Esophagus (tissue), 2 donors: ENCODE measurements around the gene TRDN. TPM values are rescaled to one million over a fixed set of nuclear protein-coding genes. Genes with fewer than 3 reads are reported as not detected.
"Not testable (repeated sequence)": the region's sequence is repeated elsewhere in the genome, so short reads cannot be mapped to it uniquely, and the experiment has no call there.

ENCODE experiments used
- H3K27ac ChIP-seq, 2 donors: one replicate each; pipeline ENCODE4 v1.5.1; 2013; ENCODE audit warnings: low read depth in 2 of 2, mild to moderate bottlenecking in 2 of 2, inconsistent platforms in 1 of 2, low read length in 1 of 2, moderate library complexity in 1 of 2
- H3K27me3 ChIP-seq, 2 donors: one replicate each; pipeline ENCODE4 v1.6.1; 2013; ENCODE audit warnings: low read length in 2 of 2, control low read depth in 1 of 2, mild to moderate bottlenecking in 1 of 2; ENCODE audit not compliant: insufficient read depth in 2 of 2, control insufficient read depth in 1 of 2
- H3K36me3 ChIP-seq, 2 donors: one replicate each; pipeline ENCODE4 v1.6.1; 2013; ENCODE audit warnings: low read length in 1 of 2; ENCODE audit not compliant: control insufficient read depth in 2 of 2, insufficient read depth in 2 of 2
- H3K4me1 ChIP-seq, 2 donors: one replicate each; pipeline ENCODE4 v1.6.1; 2013; ENCODE audit warnings: low read length in 1 of 2; ENCODE audit not compliant: control insufficient read depth in 2 of 2, insufficient read depth in 2 of 2
- H3K4me3 ChIP-seq, 2 donors: one replicate each; pipeline ENCODE4 v1.5.1; 2013; ENCODE audit warnings: low read length in 2 of 2, mild to moderate bottlenecking in 2 of 2, low read depth in 1 of 2, moderate library complexity in 1 of 2
- H3K9me3 ChIP-seq, 2 donors: one replicate each; pipeline ENCODE4 v1.6.1; 2013; ENCODE audit warnings: mild to moderate bottlenecking in 2 of 2, low read depth in 1 of 2, low read length in 1 of 2, moderate library complexity in 1 of 2; ENCODE audit not compliant: control insufficient read depth in 2 of 2, insufficient read depth in 1 of 2
- WGBS, 2 donors: extraction: QIAGEN DNeasy Blood & Tissue Kit; methylation state at CpG; one replicate each; pipeline ENCODE4 v1.1.7; 2013; 5-methylcytosine and 5-hydroxymethylcytosine counted together
- polyA plus RNA-seq, 2 donors: library from polyadenylated mRNA; stranded (reverse); fragments of 200-250 nt; gene quantifications; one replicate each; pipeline ENCODE4 v1.2.3, GENCODE V29; 2013
- donor health status: healthy with polysubstance abuse.
- donor health status: Bipolar disorder and iron deficiency.

The TRDN gene
- polyA plus RNA-seq, 2 donors, result 0.01 TPM; not detected in 1

DNA sequence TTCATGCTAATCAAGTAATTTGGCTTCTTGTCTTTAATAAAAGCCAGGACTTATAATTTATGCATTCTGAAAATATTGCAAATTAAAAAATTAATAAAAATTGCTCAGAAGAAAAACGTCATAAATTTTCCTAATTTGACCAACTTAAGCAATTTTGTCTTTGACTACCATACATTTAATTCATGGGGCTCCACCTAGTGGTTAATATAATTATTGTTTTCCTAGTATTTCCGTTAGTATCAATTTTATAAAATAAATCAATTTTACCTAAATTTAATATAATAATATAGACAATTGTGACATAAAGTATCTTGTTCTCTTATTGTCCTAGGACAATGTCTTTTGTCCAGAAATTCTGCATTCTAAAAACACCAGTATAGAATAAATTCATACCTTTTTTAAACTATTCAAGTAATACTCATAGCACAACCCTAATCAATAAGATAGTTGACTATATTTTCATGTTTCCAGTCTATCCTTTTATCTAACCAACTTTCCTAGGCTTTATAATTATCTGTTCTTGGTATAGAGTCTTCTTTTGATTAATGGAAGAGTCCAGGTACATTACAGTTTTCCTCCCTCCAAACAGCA lies 319.9 kb downstream of the TRDN start:
- Histone ChIP-seq H3K4me3 (no peak overlapping the region), H3K9me3 (no peaks in the 10 kb centered on the region), H3K4me1 (no peaks in the 10 kb centered on the region), H3K27ac (no peak overlapping the region), H3K27me3 (no peaks in the 10 kb centered on the region), H3K36me3 (no peaks in the 10 kb centered on the region)
- WGBS, 2 donors, result 2 to 5% methylated on average over 2 of the region's 2 CpGs

DNA sequence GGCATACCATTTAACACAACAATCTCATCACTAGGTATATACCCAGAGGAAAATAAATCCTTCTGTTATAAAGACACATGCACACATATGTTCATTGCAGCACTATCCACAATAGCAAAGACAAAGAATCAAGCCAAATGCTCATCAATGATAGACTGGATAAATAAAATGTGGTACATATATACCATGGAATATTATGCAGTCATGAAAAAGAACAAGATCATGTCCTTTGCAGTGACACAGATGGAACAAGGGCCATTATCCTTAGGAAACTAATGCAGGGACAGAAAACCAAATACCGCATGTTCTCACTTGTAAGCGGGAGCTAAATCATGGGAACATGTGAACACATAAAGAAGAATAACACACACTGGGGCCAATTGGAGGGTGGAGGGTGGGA lies 322.3 kb downstream of the TRDN start:
- not testable (repeated sequence) for H3K9me3 ChIP-seq, H3K27me3 ChIP-seq, H3K4me1 ChIP-seq, H3K4me3 ChIP-seq, H3K36me3 ChIP-seq, H3K27ac ChIP-seq
- WGBS, 2 donors, result 97 to 100% methylated on average over 2 of the region's 2 CpGs

DNA sequence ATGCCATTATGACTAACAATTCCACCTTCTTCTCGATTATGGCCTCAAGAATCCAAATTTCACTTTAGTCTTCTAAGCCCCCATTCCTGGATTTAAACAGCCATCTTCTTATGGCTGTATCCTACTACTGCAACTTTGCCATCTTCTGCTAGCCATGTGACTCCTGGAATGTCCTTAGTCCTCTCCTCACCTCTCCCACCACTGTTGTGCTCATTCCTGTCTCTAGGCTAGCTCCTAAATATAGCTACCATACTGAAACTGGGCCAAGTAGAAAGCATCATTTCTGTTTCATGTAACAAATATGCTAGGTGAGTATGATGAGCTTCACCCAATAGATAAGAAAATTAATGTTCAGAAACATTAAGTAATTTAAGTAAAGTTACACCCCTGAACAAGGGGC lies 327.6 kb downstream of the TRDN start:
- no peaks in the 10 kb centered on the region for H3K36me3 ChIP-seq
- 67 to 78% methylated on average over 1 of the region's 1 CpG for WGBS, 2 donors

DNA sequence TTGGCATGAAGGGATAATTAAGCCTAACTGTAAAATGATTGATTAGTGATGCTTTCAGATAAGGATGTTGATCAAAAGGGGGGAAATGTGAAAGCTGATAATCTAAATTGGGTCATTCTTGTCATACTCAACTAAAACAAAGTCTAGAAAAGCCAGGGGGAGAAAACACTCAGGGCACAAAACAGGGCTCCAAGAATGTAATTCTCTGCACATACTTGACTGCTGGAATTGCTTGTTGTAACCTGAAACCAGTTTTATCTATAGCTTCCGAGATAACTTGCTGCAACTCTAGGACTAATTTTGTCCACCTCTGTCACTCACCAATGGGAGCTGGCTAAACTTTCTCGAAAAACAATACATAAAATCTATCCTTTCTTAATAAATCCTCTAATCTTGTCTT lies 330.4 kb downstream of the TRDN start:
- Histone ChIP-seq H3K4me1 (no peaks in the 10 kb centered on the region), H3K27me3 (no peaks in the 10 kb centered on the region), H3K27ac (no peak overlapping the region), H3K9me3 (no peaks in the 10 kb centered on the region), H3K36me3 (no peaks in the 10 kb centered on the region), H3K4me3 (no peak overlapping the region)
- 13 to 15% methylated on average over 2 of the region's 2 CpGs for WGBS, 2 donors

More for the DNA sequence above, 327.6 kb downstream of the TRDN start:
- H3K27me3 ChIP-seq, result no peaks in the 10 kb centered on the region
- H3K27ac ChIP-seq, result no peak overlapping the region
- no peaks in the 10 kb centered on the region for H3K9me3 ChIP-seq
- H3K4me3 ChIP-seq, result no peak overlapping the region
- no peaks in the 10 kb centered on the region for H3K4me1 ChIP-seq

DNA sequence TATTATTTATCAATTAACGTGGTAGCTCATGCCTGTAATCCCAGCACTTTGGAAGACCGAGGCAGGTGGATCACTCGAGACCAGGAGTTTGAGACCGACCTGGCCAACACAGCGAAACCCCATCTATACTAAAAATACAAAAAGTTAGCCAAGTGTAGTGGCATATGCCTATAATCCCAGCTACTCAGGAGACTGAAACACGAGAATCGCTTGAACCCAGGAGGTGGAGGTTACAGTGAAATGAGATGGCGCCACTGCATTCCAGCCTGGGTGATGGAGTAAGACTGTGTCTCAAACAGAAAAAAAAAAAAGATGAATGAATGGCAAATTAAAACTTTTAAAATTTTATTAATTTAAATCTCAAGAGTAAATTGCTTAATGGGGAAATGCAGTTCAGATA lies 341.1 kb downstream of the TRDN start:
- H3K36me3 ChIP-seq, result no peaks in the 10 kb centered on the region
- H3K27me3 ChIP-seq, result no peaks in the 10 kb centered on the region
- peaks cover 0 to 3% of the 10 kb centered on the region in 2 donors for H3K9me3 ChIP-seq
- H3K4me1 ChIP-seq, result no peaks in the 10 kb centered on the region
- H3K4me3 ChIP-seq, result no peak overlapping the region
- WGBS, 2 donors, result 91 to 95% methylated on average over 8 of the region's 8 CpGs
- H3K27ac ChIP-seq, result no peak overlapping the region

DNA sequence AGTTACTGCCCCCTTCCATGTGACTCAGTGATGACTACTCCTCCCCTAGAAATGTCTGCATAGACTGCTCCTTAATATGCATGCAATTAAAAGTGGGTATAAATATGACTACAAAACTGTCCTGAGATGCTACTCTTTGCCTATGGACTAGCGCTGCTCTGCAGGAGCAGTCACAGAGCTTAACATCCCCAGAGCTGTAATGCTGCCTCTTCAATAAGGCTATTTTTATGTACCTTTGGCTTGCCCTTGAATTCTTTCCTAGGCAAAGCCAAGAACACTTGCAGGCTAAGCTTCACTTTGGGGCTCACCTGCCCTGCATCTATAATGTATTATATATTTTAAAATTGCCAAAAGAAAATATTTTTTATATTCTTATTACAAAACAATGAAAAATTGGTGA lies 341.6 kb downstream of the TRDN start:
- no peak overlapping the region for H3K27ac ChIP-seq

DNA sequence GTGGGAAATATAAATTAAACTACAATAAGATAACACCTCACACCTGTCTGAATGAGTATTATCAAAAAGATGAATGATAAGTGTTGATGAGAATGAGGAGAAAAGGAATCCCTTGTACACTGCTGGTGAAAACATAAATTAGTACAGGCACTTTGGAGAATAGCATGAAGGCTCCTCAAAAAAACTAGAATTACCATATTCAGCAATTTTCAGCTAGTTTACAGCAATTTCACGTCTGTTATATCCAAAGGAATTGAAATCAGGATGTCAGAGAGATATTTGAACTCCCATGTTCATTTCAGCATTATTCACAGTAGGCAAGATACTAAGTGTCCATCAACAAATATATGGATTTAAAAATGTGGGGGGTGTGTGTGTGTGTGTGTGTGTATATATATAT lies 348.1 kb downstream of the TRDN start:
- H3K27me3 ChIP-seq, result no peaks in the 10 kb centered on the region
- H3K4me1 ChIP-seq, result no peaks in the 10 kb centered on the region
- H3K9me3 ChIP-seq, result no peaks in the 10 kb centered on the region
- no peak overlapping the region for H3K4me3 ChIP-seq
- H3K36me3 ChIP-seq, result no peaks in the 10 kb centered on the region
- WGBS, 2 donors, result 40 to 60% methylated on average over 1 of the region's 1 CpG
- no peak overlapping the region for H3K27ac ChIP-seq

More for the DNA sequence above, 341.6 kb downstream of the TRDN start:
- H3K36me3 ChIP-seq, result no peaks in the 10 kb centered on the region
- no peaks in the 10 kb centered on the region for H3K4me1 ChIP-seq
- WGBS, 2 donors, result 95 to 100% methylated on average over 1 of the region's 1 CpG
- no peaks in the 10 kb centered on the region for H3K27me3 ChIP-seq
- peaks cover 0 to 3% of the 10 kb centered on the region in 2 donors for H3K9me3 ChIP-seq
- H3K4me3 ChIP-seq, result no peak overlapping the region

DNA sequence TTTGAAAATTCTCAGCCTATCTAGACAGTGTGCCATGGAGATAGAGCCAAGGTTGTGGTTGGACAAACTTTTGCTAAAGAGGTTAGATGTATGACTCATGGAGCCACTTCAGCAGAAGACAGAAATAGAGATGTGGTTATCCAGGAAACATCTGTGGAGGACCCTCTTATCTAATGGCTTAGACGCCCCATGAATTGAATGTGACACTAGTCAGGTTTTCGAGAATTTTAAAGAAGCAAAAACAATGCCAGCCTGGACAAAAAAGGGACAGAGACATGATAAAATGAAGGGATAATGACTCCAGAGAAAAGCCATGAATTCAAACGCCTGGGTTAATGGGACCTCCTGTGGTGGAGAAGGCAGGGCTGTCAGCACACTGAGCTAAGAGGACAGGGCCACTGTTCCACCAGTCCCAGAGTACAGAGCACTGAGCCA lies 360.2 kb downstream of the TRDN start:
- Histone ChIP-seq H3K4me1 (no peaks in the 10 kb centered on the region), H3K27me3 (no peaks in the 10 kb centered on the region), H3K36me3 (no peaks in the 10 kb centered on the region), H3K27ac (no peak overlapping the region), H3K4me3 (no peak overlapping the region), H3K9me3 (no peaks in the 10 kb centered on the region)
- WGBS, 2 donors, result 40 to 49% methylated on average over 3 of the region's 3 CpGs

DNA sequence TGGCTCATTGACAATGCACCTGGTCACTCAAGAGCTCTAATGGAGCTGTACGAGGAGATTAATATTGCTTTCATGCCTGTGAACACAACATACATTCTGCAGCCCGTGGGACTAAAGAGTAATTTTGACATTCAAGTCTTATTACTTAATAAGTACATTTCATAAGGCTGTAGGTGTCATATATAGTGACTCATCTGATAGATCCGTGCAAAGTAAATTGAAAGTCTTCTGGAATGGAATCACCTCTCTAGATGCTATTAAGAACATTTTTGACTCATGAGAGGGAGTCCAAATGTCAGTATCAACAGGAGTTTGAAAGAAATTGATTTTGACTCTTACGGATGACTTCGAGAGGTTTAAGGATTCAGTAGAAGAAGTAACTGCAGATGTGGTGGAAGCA lies 372.8 kb downstream of the TRDN start:
- Histone ChIP-seq H3K9me3 (no peaks in the 10 kb centered on the region), H3K27ac (no peak overlapping the region), H3K4me3 (no peak overlapping the region), H3K4me1 (no peaks in the 10 kb centered on the region), H3K27me3 (no peaks in the 10 kb centered on the region), H3K36me3 (no peaks in the 10 kb centered on the region)
- 78 to 79% methylated on average over 5 of the region's 5 CpGs for WGBS, 2 donors

DNA sequence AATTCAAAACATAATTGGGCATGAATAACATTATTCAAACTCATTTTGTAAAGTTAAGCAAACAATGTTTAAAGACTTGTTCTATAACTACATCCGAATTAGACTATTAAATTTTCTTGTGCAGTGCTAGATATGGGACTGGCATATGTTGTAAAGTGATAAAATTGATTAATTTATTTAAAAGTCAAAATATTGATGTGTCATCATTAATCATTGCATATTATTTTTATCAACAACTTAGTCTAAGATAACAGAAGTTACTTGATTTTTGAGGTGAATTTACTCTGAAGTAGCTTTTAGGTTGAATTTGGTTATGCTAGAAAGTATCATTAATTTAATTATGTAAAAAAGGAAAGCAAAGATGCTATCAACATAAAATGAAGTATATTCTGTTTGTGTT lies 396.1 kb downstream of the TRDN start:
- Histone ChIP-seq H3K4me3 (no peak overlapping the region), H3K27me3 (no peaks in the 10 kb centered on the region), H3K9me3 (no peaks in the 10 kb centered on the region), H3K36me3 (no peaks in the 10 kb centered on the region), H3K4me1 (no peaks in the 10 kb centered on the region), H3K27ac (no peak overlapping the region)
- WGBS, 2 donors, result 50 to 58% methylated on average over 1 of the region's 1 CpG
